Endothelial cell of umbilical vein (primary cell): Measurements from ENCODE around the gene CPB1.

Experiments
- EZH2 ChIP-seq: IDR thresholded peaks from 2 replicates; pipeline ENCODE4 v1.6.1; 2012; ENCODE audit warnings: borderline replicate concordance, low read depth, mild to moderate bottlenecking, moderate library complexity, low read length, inconsistent platforms; ENCODE audit not compliant: severe bottlenecking
- GATA2 ChIP-seq: IDR thresholded peaks from 2 replicates; pipeline ENCODE4 v1.7.0; 2011; ENCODE audit warnings: low read depth, mild to moderate bottlenecking, moderate library complexity, mixed read lengths, low read length; ENCODE audit not compliant: insufficient read length, insufficient read depth
- POLR2A ChIP-seq: IDR thresholded peaks from 2 replicates; pipeline ENCODE4 v1.6.1; 2012; ENCODE audit warnings: low read depth, mild to moderate bottlenecking, control low read depth, low read length
- TF ChIP-seq, protein P1 (sequence below), 2 donors: IDR thresholded peaks; 1 replicate in 1 of 2; 2 replicates in 1 of 2; pipeline ENCODE4 v1.5.1; 2011; ENCODE audit warnings: low read length in 2 of 2, mild to moderate bottlenecking in 2 of 2, moderate library complexity in 2 of 2, control low read depth in 1 of 2, inconsistent platforms in 1 of 2, low read depth in 1 of 2; ENCODE audit not compliant: insufficient read depth in 1 of 2; ENCODE audit errors: extremely low read depth in 1 of 2

DNA sequence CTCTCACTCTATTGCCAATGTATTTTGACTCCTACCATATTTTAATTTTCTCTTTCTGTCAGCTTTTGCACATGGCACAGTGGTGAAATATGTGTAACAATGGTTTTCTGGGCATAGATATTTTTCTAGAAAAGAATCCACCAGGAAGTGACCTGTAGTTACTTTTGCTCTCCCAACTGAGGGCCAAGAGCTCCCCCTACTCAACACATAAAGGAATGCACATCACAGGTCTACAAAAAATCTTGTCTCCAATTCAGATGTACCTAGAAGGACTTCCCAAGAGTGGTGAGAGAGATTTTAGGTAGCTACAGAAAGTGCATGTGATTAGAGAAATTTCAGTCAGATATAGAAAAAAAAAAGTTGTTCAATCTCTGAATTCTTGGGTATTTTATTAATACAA, 53.1 kb downstream of the CPB1 start:
- no peak for TF ChIP-seq POLR2A
- TF ChIP-seq, protein P1, sequence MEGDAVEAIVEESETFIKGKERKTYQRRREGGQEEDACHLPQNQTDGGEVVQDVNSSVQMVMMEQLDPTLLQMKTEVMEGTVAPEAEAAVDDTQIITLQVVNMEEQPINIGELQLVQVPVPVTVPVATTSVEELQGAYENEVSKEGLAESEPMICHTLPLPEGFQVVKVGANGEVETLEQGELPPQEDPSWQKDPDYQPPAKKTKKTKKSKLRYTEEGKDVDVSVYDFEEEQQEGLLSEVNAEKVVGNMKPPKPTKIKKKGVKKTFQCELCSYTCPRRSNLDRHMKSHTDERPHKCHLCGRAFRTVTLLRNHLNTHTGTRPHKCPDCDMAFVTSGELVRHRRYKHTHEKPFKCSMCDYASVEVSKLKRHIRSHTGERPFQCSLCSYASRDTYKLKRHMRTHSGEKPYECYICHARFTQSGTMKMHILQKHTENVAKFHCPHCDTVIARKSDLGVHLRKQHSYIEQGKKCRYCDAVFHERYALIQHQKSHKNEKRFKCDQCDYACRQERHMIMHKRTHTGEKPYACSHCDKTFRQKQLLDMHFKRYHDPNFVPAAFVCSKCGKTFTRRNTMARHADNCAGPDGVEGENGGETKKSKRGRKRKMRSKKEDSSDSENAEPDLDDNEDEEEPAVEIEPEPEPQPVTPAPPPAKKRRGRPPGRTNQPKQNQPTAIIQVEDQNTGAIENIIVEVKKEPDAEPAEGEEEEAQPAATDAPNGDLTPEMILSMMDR (IDR thresholded peaks at IDR 0.05; ENCODE audit: extremely low read depth in 1 of 2, insufficient read depth in 1 of 2, low read depth in 1 of 2, low read length in 2 of 2), result no peak
- no peak for TF ChIP-seq EZH2
- no peak for TF ChIP-seq GATA2
